Superior temporal gyrus (tissue), 1 donor: ENCODE results near the gene LCN6.
"Not testable (repeated sequence)": the region's sequence is repeated elsewhere in the genome, so short reads cannot be mapped to it uniquely, and the experiment has no call there.

Source experiments
- DNase-seq: peaks from one replicate; pipeline ENCODE4 v3.0.0-alpha.2; 2016; ENCODE audit errors: extremely low spot score

LCN6 gene

GRCh38 chr9:136760424-136760823 is 12.1 kb upstream of the LCN6 start:
- DNase-seq, result no peak

GRCh38 chr9:136759436-136760325 is 11.4 kb upstream of the LCN6 start:
- no peak for DNase-seq

- DNase-seq, result no peak
Observed at GRCh38 chr9:136759001-136759400, 10.7 kb upstream of the LCN6 start.

GRCh38 chr9:136757751-136758140 is 9.4 kb upstream of the LCN6 start:
- no peak for DNase-seq

GRCh38 chr9:136757328-136757727 is 9.0 kb upstream of the LCN6 start:
- DNase-seq, result no peak

GRCh38 chr9:136756836-136757235 is 8.5 kb upstream of the LCN6 start:
- DNase-seq, result no peak

GRCh38 chr9:136756134-136756438 is 7.8 kb upstream of the LCN6 start:
- no peak for DNase-seq

- not testable (repeated sequence) for DNase-seq
Observed at GRCh38 chr9:136755302-136756133, 7.2 kb upstream of the LCN6 start.

GRCh38 chr9:136754626-136755301 is 6.4 kb upstream of the LCN6 start:
- DNase-seq, result no peak

- DNase-seq, result no peak
Observed at GRCh38 chr9:136754059-136754572, 5.8 kb upstream of the LCN6 start.

GRCh38 chr9:136753371-136754058 is 5.2 kb upstream of the LCN6 start:
- no peak for DNase-seq

- no peak for DNase-seq
Observed at GRCh38 chr9:136751814-136752213, 3.5 kb upstream of the LCN6 start.

GRCh38 chr9:136751244-136751643 is 2.9 kb upstream of the LCN6 start:
- DNase-seq, result no peak

GRCh38 chr9:136750526-136750925 is 2.2 kb upstream of the LCN6 start:
- no peak for DNase-seq

- DNase-seq, result no peak
Observed at GRCh38 chr9:136748666-136749611, 614 bp upstream of the LCN6 start.

- DNase-seq, result no peak
Observed at GRCh38 chr9:136747161-136748060, 914 bp downstream of the LCN6 start.

- no peak for DNase-seq
Observed at GRCh38 chr9:136746621-136747020, 1.7 kb downstream of the LCN6 start.

GRCh38 chr9:136746155-136746490 is 2.2 kb downstream of the LCN6 start:
- no peak for DNase-seq

GRCh38 chr9:136745389-136746154 is 2.8 kb downstream of the LCN6 start:
- DNase-seq, result no peak
